ENCODE data around the gene RFC4. TPM values are rescaled to one million over a fixed set of nuclear protein-coding genes. Genes with fewer than 3 reads are reported as not detected.
"Not testable (repeated sequence)": the region's sequence is repeated elsewhere in the genome, so short reads cannot be mapped to it uniquely, and the experiment has no call there.

The RFC4 gene
- total RNA-seq, 3 donors from 2014 or later: 5.6 to 19.9 (median 15.0) TPM

- TF ChIP-seq CTCF (IDR thresholded peaks at IDR 0.05): no peak
- Histone ChIP-seq H3K9me3 (no peaks in the 10 kb centered on the region), H3K4me1 (ENCODE audit: low read depth) (peaks cover 14% of the 10 kb centered on the region), H3K36me3 (ENCODE audit: low read depth) (no peaks in the 10 kb centered on the region), H3K4me3 (no peak overlapping the region)
- intact Hi-C loops (cut with DNase I, micrococcal nuclease): loop anchor here (5.0 to 10.0 kb wide), 2 partner anchors 210 to 212 kb away; partner anchors contain the start of gene AHSG (in 2 of the 2)
- DNase-seq (no peak), ATAC-seq (no peak)
Observed at GRCh38 chr3:186824430-186825139, 18.3 kb upstream of the RFC4 start.

GRCh38 chr3:186823386-186823785, 17.1 kb upstream of the RFC4 start:
- DNase-seq (no peak), ATAC-seq (no peak)
- intact Hi-C loops (cut with DNase I, micrococcal nuclease): loop anchor here in 1 of 2 donors (10.0 kb wide), 1 partner anchor 209 kb away; the partner anchor contains the start of gene AHSG
- no peaks in the 10 kb centered on the region for H3K36me3 ChIP-seq (ENCODE audit: low read depth)
- H3K4me1 ChIP-seq (ENCODE audit: low read depth): peaks cover 14% of the 10 kb centered on the region
- H3K4me3 ChIP-seq: no peak overlapping the region
- H3K9me3 ChIP-seq: no peaks in the 10 kb centered on the region
- no peak for TF ChIP-seq CTCF (IDR thresholded peaks at IDR 0.05)

- not testable (repeated sequence) for H3K9me3 ChIP-seq; H3K36me3 ChIP-seq (ENCODE audit: low read depth); H3K4me3 ChIP-seq; DNase-seq; ATAC-seq
- intact Hi-C loops (cut with DNase I, micrococcal nuclease): loop anchor here in 1 of 2 donors (10.0 kb wide), 1 partner anchor 208 kb away; the partner anchor contains the start of gene AHSG
- peaks cover 10% of the 10 kb centered on the region for H3K4me1 ChIP-seq (ENCODE audit: low read depth)
Observed at GRCh38 chr3:186822388-186822759, 16.1 kb upstream of the RFC4 start.

- ATAC-seq (peak; percentile 48), DNase-seq (peak in 1 of 3 donors; percentile 26)
- intact Hi-C loops (cut with DNase I, micrococcal nuclease): loop anchor here in 1 of 2 donors (10.0 kb wide), 1 partner anchor 207 kb away; the partner anchor contains the start of gene AHSG
- Histone ChIP-seq H3K9me3 (no peaks in the 10 kb centered on the region), H3K36me3 (ENCODE audit: low read depth) (no peaks in the 10 kb centered on the region), H3K4me3 (no peak overlapping the region), H3K4me1 (ENCODE audit: low read depth) (peaks cover 10% of the 10 kb centered on the region)
- peak; percentile 32 for TF ChIP-seq CTCF (IDR thresholded peaks at IDR 0.05)
Observed at GRCh38 chr3:186821429-186822387, 15.4 kb upstream of the RFC4 start.

- no peak for DNase-seq
- Histone ChIP-seq H3K9me3 (no peaks in the 10 kb centered on the region), H3K4me1 (ENCODE audit: low read depth) (no peaks in the 10 kb centered on the region), H3K4me3 (no peak overlapping the region), H3K36me3 (ENCODE audit: low read depth) (no peaks in the 10 kb centered on the region)
- ATAC-seq: no peak
- intact Hi-C loops (cut with DNase I, micrococcal nuclease): no loop called here
- no peak for TF ChIP-seq CTCF (IDR thresholded peaks at IDR 0.05)
Observed at GRCh38 chr3:186818956-186819355, 12.7 kb upstream of the RFC4 start.

Data from mucosa of descending colon (tissue), 3 donors.